ENCODE results near the gene MIOX. TPM values are rescaled to one million over a fixed set of nuclear protein-coding genes. Genes with fewer than 3 reads are reported as not detected.

The MIOX gene
- total RNA-seq, 4 donors from 2014 or later = not detected

DNA sequence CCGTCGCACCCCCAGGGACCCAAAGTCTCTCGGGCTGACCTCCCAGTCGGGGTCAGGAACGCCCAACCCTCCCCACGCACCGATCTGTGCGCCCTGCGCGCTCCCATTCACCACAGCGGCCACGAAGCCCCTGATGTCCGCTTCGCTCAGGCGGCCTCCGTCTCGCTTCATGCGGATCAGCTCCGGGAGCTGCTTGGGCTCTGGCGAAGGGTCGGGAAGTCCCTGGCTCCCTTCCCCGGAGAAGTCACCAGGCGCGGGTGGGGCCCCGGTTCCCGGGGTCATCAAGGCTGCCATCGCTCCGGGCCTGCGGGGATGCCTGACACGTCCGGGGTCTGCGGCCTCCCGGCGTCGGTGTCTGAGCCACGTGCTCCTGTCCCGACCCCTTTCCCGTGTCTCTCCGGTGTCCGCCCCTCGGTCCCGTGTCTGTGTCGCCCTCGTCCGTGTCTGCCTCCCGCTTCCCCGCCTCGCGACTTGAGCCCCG is 42.8 kb downstream of the MIOX start:
- H3K27ac ChIP-seq = peak overlapping the region; percentile 25 to 90 (median 86)
- peaks cover 0 to 76% (median 34%) of the 10 kb centered on the region in 3 donors for H3K4me1 ChIP-seq
- no CpG with 5 or more reads among the region's 50 CpGs for WGBS, 2 donors (ENCODE audit: low coverage in 1 of 2)
- TF ChIP-seq POLR2A (IDR thresholded peaks at IDR 0.05) (no peak), EP300 (IDR thresholded peaks at IDR 0.05) (no peak), POLR2AphosphoS5 (IDR thresholded peaks at IDR 0.05) (no peak)
- TF ChIP-seq, protein P1, sequence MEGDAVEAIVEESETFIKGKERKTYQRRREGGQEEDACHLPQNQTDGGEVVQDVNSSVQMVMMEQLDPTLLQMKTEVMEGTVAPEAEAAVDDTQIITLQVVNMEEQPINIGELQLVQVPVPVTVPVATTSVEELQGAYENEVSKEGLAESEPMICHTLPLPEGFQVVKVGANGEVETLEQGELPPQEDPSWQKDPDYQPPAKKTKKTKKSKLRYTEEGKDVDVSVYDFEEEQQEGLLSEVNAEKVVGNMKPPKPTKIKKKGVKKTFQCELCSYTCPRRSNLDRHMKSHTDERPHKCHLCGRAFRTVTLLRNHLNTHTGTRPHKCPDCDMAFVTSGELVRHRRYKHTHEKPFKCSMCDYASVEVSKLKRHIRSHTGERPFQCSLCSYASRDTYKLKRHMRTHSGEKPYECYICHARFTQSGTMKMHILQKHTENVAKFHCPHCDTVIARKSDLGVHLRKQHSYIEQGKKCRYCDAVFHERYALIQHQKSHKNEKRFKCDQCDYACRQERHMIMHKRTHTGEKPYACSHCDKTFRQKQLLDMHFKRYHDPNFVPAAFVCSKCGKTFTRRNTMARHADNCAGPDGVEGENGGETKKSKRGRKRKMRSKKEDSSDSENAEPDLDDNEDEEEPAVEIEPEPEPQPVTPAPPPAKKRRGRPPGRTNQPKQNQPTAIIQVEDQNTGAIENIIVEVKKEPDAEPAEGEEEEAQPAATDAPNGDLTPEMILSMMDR (IDR thresholded peaks at IDR 0.05) = no peak
- no peaks in the 10 kb centered on the region for H3K36me3 ChIP-seq
- peaks cover 55% of the 10 kb centered on the region for H3K27me3 ChIP-seq
- no peaks in the 10 kb centered on the region for H3K9me3 ChIP-seq
- H3K4me3 ChIP-seq = peak overlapping the region; percentile 35 to 63
- no peak for ATAC-seq

- no CpG with 5 or more reads among the region's 92 CpGs for WGBS, 2 donors (ENCODE audit: low coverage in 1 of 2)
- Histone ChIP-seq H3K36me3 (no peaks in the 10 kb centered on the region), H3K4me3 (peak within 1 kb of the TSS; percentile 35 to 63), H3K9me3 (no peaks in the 10 kb centered on the region), H3K27me3 (peaks cover 61% of the 10 kb centered on the region), H3K27ac (peak within 1 kb of the TSS; percentile 25 to 90 (median 86)), H3K4me1 (peaks cover 0 to 70% (median 30%) of the 10 kb centered on the region in 3 donors)
- TF ChIP-seq POLR2AphosphoS5 (IDR thresholded peaks at IDR 0.05) (peak; percentile 66), EP300 (IDR thresholded peaks at IDR 0.05) (no peak), POLR2A (IDR thresholded peaks at IDR 0.05) (peak; percentile 63)
- ATAC-seq = peak; percentile 56
Measured at GRCh38 chr22:50529897-50530579, 43.4 kb downstream of the MIOX start, which contains the start of gene TYMP. TYMP (minus strand) TSS chr22:50530012; CDS start chr22:50529709, 303 bp downstream.

DNA sequence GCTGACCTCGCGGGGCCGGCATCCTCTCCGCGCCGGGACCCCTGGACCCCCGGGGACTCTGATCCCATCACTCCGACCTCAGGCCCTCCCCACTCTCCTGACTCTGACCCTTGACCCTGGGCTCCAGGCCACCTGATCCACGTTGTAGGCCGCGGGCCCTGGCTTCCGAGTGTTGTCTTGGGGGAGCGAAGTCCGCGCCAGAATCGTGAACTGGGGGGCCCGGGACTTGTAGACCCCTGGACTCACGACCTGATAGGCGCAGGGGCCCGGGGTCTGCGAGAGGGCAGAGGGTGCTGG is 43.9 kb downstream of the MIOX start:
- H3K27me3 ChIP-seq = peaks cover 66% of the 10 kb centered on the region
- H3K4me3 ChIP-seq = peak overlapping the region; percentile 35 to 63

DNA sequence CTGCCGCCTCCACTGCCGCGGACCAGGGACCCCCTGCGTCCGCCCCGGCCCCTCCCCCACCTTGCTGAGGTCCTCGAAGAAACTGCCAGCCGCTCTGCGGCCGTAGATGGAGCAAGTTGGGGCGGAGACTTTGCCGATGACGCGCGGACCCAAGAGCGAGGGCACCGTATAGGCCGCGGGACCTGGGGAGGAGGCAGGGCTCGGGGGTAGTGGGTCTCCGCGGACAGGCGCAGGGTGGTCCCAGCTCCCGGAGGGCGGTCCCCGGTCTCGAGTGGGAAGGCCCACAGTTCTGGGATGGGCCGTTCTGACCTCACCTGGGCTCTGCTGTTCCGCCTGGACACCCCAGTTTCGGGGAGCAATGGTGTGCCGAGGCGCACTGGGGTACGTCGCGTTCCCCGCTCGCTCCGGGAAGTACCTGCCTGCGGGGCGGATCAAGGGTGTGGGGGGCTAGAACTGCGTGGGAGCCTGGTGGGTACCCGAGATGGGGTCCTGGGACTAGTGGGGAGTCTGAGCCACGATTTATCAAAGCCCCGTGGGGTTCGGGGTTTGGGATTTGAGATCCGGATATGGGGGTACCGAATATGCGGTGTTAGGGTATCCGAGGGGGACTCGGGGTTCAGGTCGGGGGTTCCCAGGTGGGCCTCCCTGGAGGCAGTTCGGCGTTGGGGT is 44.4 kb downstream of the MIOX start:
- H3K4me3 ChIP-seq = peak overlapping the region; percentile 35 to 63
- no peak for TF ChIP-seq EP300 (IDR thresholded peaks at IDR 0.05)
- TF ChIP-seq POLR2A (IDR thresholded peaks at IDR 0.05) = peak; percentile 55 to 61
- TF ChIP-seq POLR2AphosphoS5 (IDR thresholded peaks at IDR 0.05) = peak; percentile 46
- TF ChIP-seq, protein P1 (IDR thresholded peaks at IDR 0.05) = no peak
- no peaks in the 10 kb centered on the region for H3K36me3 ChIP-seq
- H3K4me1 ChIP-seq = peaks cover 0 to 65% (median 30%) of the 10 kb centered on the region in 3 donors
- peak; percentile 57 for ATAC-seq
- no peaks in the 10 kb centered on the region for H3K9me3 ChIP-seq
- 13 to 19% methylated on average over 3 to 8 of the region's 53 CpGs for WGBS, 2 donors (ENCODE audit: low coverage in 1 of 2)
- peak overlapping the region; percentile 1 to 90 (median 86) for H3K27ac ChIP-seq
- peaks cover 70% of the 10 kb centered on the region for H3K27me3 ChIP-seq

More for the DNA sequence above, 43.9 kb downstream of the MIOX start:
- H3K4me1 ChIP-seq = peaks cover 0 to 69% (median 30%) of the 10 kb centered on the region in 3 donors
- WGBS, 2 donors (ENCODE audit: low coverage in 1 of 2) = no CpG with 5 or more reads among the region's 21 CpGs
- TF ChIP-seq, protein P1 (IDR thresholded peaks at IDR 0.05) = no peak
- TF ChIP-seq EP300 (IDR thresholded peaks at IDR 0.05) (no peak), POLR2AphosphoS5 (IDR thresholded peaks at IDR 0.05) (no peak), POLR2A (IDR thresholded peaks at IDR 0.05) (no peak)
- H3K9me3 ChIP-seq = no peaks in the 10 kb centered on the region
- no peaks in the 10 kb centered on the region for H3K36me3 ChIP-seq
- peak overlapping the region; percentile 1 to 90 (median 86) for H3K27ac ChIP-seq
- no peak for ATAC-seq

DNA sequence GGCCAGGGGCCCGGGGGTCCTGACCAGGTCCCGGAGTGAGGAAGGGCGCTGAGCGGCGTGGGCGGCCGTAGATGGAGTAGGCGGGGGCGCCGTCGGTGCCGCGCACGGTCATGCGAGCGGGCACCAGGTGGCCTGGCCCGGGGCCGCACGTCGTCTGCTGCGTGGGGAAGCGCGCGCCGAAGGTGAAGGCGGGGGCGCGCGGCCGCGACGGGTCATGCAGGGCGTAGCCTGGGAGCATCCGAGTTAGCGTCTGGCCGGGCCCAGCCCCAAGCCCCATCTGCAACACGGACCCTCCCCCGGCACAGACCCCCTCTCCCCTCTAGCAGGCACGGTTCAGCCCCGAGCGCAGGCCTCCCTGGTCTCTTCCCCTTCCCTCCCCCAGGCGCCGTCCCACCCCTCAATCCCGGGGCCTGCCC is 44.9 kb downstream of the MIOX start:
- H3K27ac ChIP-seq = peak overlapping the region; percentile 1 to 90 (median 86)
- peak; percentile 20 for ATAC-seq
- H3K4me3 ChIP-seq = peak overlapping the region; percentile 35 to 63
- H3K27me3 ChIP-seq = peaks cover 76% of the 10 kb centered on the region
- no peaks in the 10 kb centered on the region for H3K9me3 ChIP-seq
- H3K36me3 ChIP-seq = no peaks in the 10 kb centered on the region
- peaks cover 0 to 60% (median 25%) of the 10 kb centered on the region in 3 donors for H3K4me1 ChIP-seq
- TF ChIP-seq EP300 (IDR thresholded peaks at IDR 0.05) (no peak), POLR2A (IDR thresholded peaks at IDR 0.05) (peak in 1 of 2 donors; percentile 9), POLR2AphosphoS5 (IDR thresholded peaks at IDR 0.05) (no peak)
- TF ChIP-seq, protein P1 (IDR thresholded peaks at IDR 0.05) = no peak
- WGBS, 2 donors (ENCODE audit: low coverage in 1 of 2) = no CpG with 5 or more reads among the region's 44 CpGs
